ENCODE results near the gene FAM20C.

Gene FAM20C

GRCh38 chr7:191981-192649 lies at the start of gene FAM20C:
TSS of gene FAM20C (plus strand) at chr7:192571. CDS start at chr7:193200, 629 bp downstream.
- peak; percentile 38 to 95 (median 84) for DNase-seq

- no peak for DNase-seq
Observed at GRCh38 chr7:143145-143751, 49.1 kb upstream of the FAM20C start.

GRCh38 chr7:143811-144453 lies 48.4 kb upstream of the FAM20C start:
- no peak for DNase-seq

GRCh38 chr7:144454-144826 lies 47.9 kb upstream of the FAM20C start:
- no peak for DNase-seq

- DNase-seq: no peak
Observed at GRCh38 chr7:145863-146262, 46.5 kb upstream of the FAM20C start.

- DNase-seq: no peak
Observed at GRCh38 chr7:148543-148931, 43.8 kb upstream of the FAM20C start.

GRCh38 chr7:148932-149790 lies 43.2 kb upstream of the FAM20C start:
- peak; percentile 84 to 100 (median 97) for DNase-seq

- DNase-seq: peak in 19 of 58 donors; percentile 30 to 72 (median 56)
Observed at GRCh38 chr7:149791-150636, 42.4 kb upstream of the FAM20C start.

GRCh38 chr7:150811-151221 lies 41.6 kb upstream of the FAM20C start:
- no peak for DNase-seq

- DNase-seq: no peak
Observed at GRCh38 chr7:151346-152050, 40.9 kb upstream of the FAM20C start.

- no peak for DNase-seq
Observed at GRCh38 chr7:152702-153391, 39.5 kb upstream of the FAM20C start.

GRCh38 chr7:153604-154003 lies 38.8 kb upstream of the FAM20C start:
- peak in 1 of 58 donors; percentile 30 for DNase-seq

- DNase-seq: peak in 5 of 58 donors; percentile 26 to 51 (median 36)
Observed at GRCh38 chr7:154096-154799, 38.1 kb upstream of the FAM20C start.

GRCh38 chr7:155469-155900 lies 36.9 kb upstream of the FAM20C start:
- DNase-seq: no peak

- DNase-seq: no peak
Observed at GRCh38 chr7:156111-157007, 36.0 kb upstream of the FAM20C start.

- DNase-seq: no peak
Observed at GRCh38 chr7:157008-157310, 35.4 kb upstream of the FAM20C start.

- no peak for DNase-seq
Observed at GRCh38 chr7:157771-158625, 34.4 kb upstream of the FAM20C start.

Measured in anterior cingulate cortex (tissue), 58 donors.